LNCAP (cell line): Measurements from ENCODE around the gene SDK1.

Source experiments
- CTCF ChIP-seq: fragments of 450-650 bp; IDR thresholded peaks from 2 replicates; pipeline ENCODE4 v1.5.1; 2017; ENCODE audit warnings: mild to moderate bottlenecking

SDK1 gene

GRCh38 chr7:3326246-3326645 lies 25.2 kb downstream of the SDK1 start:
- TF ChIP-seq CTCF = no peak

GRCh38 chr7:3327099-3327498 lies 26.0 kb downstream of the SDK1 start:
- TF ChIP-seq CTCF = no peak

- no peak for TF ChIP-seq CTCF
Observed at GRCh38 chr7:3327655-3328054, 26.6 kb downstream of the SDK1 start.

GRCh38 chr7:3332308-3332707 lies 31.3 kb downstream of the SDK1 start:
- no peak for TF ChIP-seq CTCF

DNA sequence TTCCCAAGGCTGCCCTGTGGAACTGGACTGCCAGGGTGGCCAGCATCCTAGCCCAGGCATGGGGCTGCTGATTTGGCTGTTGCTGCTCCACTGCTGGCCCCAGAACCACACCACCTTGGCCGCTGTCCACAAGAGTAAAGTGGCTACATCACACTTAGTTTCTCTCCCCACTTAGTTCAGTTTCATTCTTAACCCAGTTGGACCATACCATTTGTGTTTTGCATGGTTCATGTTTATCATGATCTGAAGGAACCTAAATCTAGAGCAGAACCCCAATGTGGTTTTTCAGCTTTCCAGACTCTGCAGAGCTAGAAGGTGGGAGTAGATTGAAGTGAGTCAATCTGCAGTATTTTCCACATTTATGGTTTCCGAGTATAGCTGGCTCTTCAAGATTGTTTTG lies 32.8 kb downstream of the SDK1 start:
- TF ChIP-seq CTCF = no peak

GRCh38 chr7:3336042-3336665 lies 35.1 kb downstream of the SDK1 start:
- TF ChIP-seq CTCF = no peak

- TF ChIP-seq CTCF = no peak
Observed at GRCh38 chr7:3338161-3338560, 37.1 kb downstream of the SDK1 start.
